Fibroblast of skin of right quadriceps (primary cell): ENCODE data around the gene SESTD1.
"Not testable (repeated sequence)": the region's sequence is repeated elsewhere in the genome, so short reads cannot be mapped to it uniquely, and the experiment has no call there.

Experiments
- DNase-seq: peaks from one replicate; pipeline ENCODE4 v3.0.0-alpha.2; 2013

Gene SESTD1

DNA sequence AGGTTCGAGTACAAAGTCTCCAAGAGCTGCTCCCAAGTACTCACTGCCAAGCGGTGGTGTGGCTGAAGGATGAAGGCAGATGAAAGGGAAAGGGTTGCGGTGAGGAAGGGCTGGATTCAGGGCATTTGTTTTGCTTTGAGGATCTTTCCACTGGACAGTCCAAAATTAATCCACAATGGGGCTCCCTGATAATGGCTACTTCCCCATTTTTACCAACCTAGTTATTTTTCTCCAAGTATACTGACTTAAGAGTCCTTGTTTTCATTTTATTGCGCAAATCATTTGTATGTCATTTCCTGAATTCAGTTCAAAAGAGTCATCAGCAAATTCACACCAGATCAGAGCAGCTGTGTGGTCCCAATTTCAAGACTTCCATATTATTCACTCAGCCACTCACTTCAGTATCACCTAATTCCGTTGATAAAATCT, 464 bp upstream of the SESTD1 start:
- peak; percentile 63 for DNase-seq

GRCh38 chr2:179263446-179264367, 925 bp downstream of the SESTD1 start:
- peak; percentile 55 for DNase-seq

GRCh38 chr2:179263015-179263414, 1.6 kb downstream of the SESTD1 start:
- DNase-seq = peak; percentile 71

DNA sequence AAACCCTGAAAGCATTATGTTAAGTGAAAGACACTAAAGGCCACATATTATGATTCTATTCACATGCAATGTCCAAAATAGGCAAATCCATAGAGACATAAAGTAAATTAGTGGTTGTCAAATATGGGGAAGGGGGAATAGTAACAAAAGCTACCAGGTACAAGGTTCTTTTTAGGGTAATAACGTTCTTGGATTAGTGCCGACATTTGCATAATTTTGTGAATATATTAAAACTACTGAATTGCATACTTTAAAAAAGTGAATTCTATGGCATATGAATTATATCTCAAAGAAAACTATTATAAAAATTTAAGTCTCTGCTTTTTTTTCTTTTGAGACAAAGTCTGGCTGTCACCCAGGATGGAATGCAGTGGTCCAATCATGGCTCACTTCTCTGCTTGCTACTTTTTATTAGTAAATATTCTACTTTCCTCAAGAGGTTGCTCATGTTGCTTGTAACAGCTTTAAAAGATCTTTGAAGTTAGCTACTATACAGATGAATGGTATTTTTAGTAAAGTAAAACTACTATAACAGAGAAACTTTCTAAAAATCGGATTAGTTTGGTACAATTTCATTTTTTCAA, 2.5 kb downstream of the SESTD1 start:
- DNase-seq = no peak

GRCh38 chr2:179261151-179261825, 3.3 kb downstream of the SESTD1 start:
- no peak for DNase-seq

GRCh38 chr2:179260224-179260623, 4.4 kb downstream of the SESTD1 start:
- no peak for DNase-seq

GRCh38 chr2:179255129-179255528, 9.5 kb downstream of the SESTD1 start:
- no peak for DNase-seq

- DNase-seq = no peak
These were observed 11.4 kb downstream of the SESTD1 start for GRCh38 chr2:179253226-179253625.

- no peak for DNase-seq
These were observed 12.2 kb downstream of the SESTD1 start for GRCh38 chr2:179252423-179252822.

DNA sequence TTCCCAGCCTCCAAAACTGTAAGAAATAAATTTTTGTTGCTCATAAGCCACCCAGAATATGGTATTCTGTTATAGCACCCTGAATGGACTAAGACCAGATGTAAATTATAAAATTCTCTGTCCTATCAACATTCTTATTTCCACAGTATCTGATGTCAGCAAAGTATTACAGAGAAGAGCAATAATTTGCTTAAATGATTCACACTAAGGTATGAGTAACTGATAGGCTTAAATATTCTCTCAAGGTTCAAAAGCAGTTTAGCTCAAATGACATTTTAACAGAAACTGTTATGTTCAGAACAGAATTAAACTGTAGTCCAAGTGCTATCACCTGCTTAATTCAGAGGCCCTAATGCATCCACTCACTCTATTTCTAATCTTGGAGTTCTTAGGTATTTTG, 12.8 kb downstream of the SESTD1 start:
- peak; percentile 28 for DNase-seq

DNA sequence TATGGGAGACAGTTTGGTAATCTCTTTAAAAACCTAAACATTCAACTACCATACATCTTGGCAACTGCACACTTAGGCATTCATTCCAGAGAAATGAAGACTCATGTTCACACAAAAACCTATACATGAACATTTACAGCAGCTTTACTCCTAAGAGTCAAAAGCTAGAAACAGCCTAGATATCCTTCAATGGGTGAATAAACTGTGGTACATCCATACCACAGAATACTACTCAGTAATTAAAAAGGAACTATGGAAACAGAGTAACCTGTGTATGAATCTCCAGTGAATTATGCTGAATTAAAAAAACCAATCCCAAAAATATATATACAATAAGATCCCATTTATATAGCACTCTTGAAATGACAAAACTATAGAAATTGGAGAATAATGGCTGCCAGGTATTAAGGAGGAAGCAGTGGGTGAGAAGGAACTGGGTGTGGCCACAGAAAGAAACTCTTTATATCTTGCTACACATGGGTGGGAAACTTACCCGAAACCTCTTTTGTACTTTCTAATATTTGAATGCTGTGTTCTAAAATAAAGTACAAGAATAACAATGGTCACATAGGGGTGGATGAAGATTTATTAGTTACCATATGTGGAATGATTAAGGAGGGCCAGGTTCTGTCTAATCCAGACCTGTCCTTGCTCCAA, 13.7 kb downstream of the SESTD1 start:
- no peak for DNase-seq

DNA sequence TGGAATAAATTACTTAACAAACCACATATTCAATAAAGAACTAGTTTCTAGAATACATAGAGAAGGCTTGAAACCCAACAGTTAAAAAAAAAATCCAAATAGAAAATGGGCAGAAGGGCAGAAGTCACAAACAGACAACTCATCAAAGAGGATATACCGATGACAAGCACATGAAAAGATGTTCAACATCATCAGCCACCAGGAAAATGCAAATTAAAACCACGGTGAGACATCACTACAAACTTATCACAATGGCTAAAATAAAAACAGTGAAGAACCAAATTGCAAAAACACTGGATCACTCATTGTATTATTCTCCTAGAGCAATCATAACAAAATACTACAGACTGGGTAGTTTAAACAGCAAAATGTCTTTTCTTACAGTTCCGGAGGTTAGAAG, 14.5 kb downstream of the SESTD1 start:
- no peak for DNase-seq

DNA sequence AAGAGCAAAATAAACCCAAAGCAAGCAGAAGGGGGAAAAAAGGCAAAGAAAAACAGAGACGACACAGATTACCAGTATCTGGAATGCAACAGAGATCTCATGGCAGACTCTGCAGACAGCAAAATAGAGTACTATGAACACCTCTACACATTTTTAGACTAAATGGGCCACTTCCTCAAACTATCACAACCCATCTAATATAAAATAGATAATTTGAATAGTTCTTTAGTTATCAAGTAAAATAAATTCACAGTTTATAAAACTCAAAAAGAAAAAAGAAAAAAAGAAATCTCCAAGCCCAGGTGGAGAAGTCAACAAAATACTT, 16.6 kb downstream of the SESTD1 start:
- no peak for DNase-seq

- DNase-seq = no peak
These were observed 17.2 kb downstream of the SESTD1 start for GRCh38 chr2:179247318-179248023.

DNA sequence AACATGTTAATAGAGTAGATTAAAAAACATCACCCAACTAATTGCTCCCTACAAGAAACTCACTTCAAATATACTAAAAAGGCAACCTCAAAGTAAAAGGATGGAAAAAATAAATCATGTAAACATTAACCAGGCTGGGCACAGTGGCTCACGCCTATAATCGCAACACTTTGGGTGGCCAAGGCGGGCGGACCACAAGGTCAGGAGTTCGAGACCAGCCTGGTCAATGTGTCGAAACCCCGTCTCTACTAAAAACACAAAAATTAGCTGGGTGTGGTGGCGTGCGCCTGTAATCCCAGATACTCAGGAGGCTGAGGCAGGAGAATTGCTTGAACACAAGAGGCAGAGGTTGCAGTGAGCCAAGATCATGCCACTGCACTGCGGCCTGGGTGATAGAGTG, 18.8 kb downstream of the SESTD1 start:
- DNase-seq = not testable (repeated sequence)

DNA sequence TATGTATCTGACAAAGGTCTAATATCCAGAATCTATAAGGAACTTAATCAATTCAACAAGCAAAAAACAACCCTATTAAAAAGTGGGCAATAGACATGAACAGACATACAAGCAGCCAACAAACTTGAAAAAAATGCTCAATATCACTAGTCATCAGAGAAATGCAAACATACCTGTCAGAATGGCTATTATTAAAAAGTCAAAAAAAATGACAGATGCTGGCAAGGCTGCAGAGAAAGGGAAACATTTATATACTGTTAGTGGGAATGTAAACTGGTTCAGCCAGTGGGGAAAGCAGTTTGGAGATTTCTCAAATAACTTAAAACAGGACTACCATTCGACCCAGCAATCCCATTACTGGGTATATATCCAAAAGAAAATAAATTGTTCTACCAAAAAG, 21.6 kb downstream of the SESTD1 start:
- DNase-seq = no peak

DNA sequence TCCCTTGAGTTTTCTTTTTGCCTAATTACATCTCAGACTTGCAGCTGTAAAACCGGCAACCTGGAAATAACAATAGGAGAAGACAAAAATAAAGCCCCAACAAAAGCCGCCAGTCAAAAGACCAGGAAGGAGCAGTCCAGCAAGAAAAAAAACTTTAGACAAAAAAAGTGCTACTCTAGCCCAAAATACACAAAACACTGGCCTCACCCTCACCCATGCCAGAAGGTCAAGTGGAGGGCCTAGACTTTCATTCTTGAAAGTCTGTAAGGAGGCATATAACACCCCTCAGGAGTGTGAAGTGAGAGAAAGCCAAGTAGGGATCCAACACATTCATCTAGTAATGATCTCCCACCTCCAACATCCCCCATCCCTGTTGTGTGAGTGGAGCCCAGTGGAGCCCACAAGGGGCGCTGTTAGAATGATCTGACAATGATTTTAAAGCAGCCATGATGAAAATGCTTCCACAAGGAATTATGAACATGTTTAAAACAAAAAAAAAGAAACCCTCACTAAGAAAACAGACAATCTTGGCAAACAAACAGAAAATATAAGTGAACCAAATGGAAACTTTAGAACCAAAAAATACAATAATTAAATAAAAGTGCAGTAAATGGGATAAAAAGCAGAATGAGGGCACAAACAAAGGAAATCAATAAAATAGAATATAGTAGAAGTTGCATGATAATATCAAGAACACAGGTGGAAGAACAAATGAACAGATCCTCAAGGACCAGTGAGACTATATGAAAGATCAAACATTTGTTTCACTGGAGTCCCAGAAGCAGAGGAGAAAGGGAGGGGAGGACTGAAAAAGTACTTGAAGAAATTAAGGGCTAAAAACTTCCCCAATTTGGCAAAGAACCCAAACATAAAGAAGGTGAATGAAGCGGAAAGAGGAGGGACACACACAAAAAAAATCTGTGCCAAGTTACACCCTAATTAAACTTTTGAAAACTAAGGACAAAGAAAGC, 23.9 kb downstream of the SESTD1 start:
- no peak for DNase-seq

GRCh38 chr2:179239838-179240237, 24.8 kb downstream of the SESTD1 start:
- no peak for DNase-seq

GRCh38 chr2:179239195-179239594, 25.4 kb downstream of the SESTD1 start:
- DNase-seq = no peak

DNA sequence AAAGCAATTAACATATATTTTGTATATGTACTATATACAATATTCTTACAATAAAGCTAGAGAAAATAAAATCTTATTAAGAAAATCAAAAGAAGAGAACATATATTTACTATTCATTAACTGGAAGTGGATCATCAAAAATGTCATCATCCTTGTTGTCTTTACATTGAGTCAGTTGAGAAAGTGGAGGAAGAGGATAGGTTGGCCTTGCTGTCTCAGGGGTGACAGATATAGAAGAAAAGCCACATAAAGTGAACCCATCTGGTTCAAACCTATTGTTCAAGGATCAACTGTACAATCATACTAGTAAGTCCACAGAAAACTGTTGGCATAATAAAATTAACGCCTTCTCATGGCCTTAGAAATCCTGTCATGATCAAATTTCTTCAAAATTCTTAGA, 26.6 kb downstream of the SESTD1 start:
- DNase-seq = no peak

- no peak for DNase-seq
These were observed 27.3 kb downstream of the SESTD1 start for GRCh38 chr2:179237209-179237946.
